Transverse colon (tissue), 4 donors: ENCODE data around the gene THSD4. TPM values are rescaled to one million over a fixed set of nuclear protein-coding genes. Genes with fewer than 3 reads are reported as not detected.
A peak's percentile ranks its signal among the peaks of the same experiment; 100 is the strongest.

Source experiments
- DNase-seq: peaks from one replicate; pipeline ENCODE4 v3.0.0-alpha.2; 2019
- H3K27ac ChIP-seq, 4 donors: fragments of 200-600 bp; sonication (generic); 2 replicates each; pipeline ENCODE4 v1.5.1; 2016 to 2018; ENCODE audit warnings: inconsistent platforms in 4 of 4
- H3K27me3 ChIP-seq: fragments of 200-600 bp; sonication (generic); 2 replicates; pipeline ENCODE4 v1.5.1; 2017; ENCODE audit warnings: inconsistent platforms
- H3K36me3 ChIP-seq, 4 donors: fragments of 200-600 bp; sonication (generic); 2 replicates each; pipeline ENCODE4 v1.5.1; 2017 to 2019; ENCODE audit warnings: inconsistent platforms in 4 of 4
- H3K4me1 ChIP-seq, 4 donors: fragments of 200-600 bp; sonication (generic); 2 replicates each; pipeline ENCODE4 v1.5.1; 2017 to 2020; ENCODE audit warnings: inconsistent platforms in 4 of 4
- H3K4me3 ChIP-seq, 4 donors: fragments of 200-600 bp; sonication (generic); 1 replicate in 1 of 4; 2 replicates in 3 of 4; pipeline versions ENCODE4 v1.5.1 to v1.6.1; 2017 to 2019; ENCODE audit warnings: inconsistent platforms in 4 of 4
- H3K9me3 ChIP-seq, 2 donors: fragments of 200-600 bp; sonication (generic); 2 replicates each; pipeline ENCODE4 v1.5.1; 2017 to 2019; ENCODE audit warnings: inconsistent platforms in 2 of 2
- EP300 ChIP-seq: sonication (generic); formaldehyde crosslinking; IDR thresholded peaks from one replicate; pipeline ENCODE4 v1.6.1; 2017; ENCODE audit warnings: antibody characterized with exemption, low read depth
- POLR2A ChIP-seq: fragments of 450-650 bp; IDR thresholded peaks from one replicate; pipeline ENCODE4 v1.6.1; 2016; ENCODE audit warnings: antibody characterized with exemption, mild to moderate bottlenecking, moderate library complexity
- POLR2AphosphoS5 ChIP-seq, 3 donors: sonication (generic); formaldehyde crosslinking; IDR thresholded peaks; one replicate each; pipeline ENCODE4 v1.6.1; 2016; ENCODE audit warnings: antibody characterized with exemption in 3 of 3
- WGBS, 2 donors: methylation state at CpG; one replicate each; pipeline ENCODE4 v1.1.5; 2018; ENCODE audit warnings: low coverage in 1 of 2; 5-methylcytosine and 5-hydroxymethylcytosine counted together
- in situ Hi-C, 4 donors: fragments of 200-750 bp; cut with MboI; loops; one replicate each; pipeline versions ENCODE4 v1.15.0 to v1.15.1; 2017; ENCODE audit warnings: low sequenced_read_pairs in 3 of 4, low pct_ligation_motif_present in 1 of 4, low pct_unique_long_range_greater_than_20kb in 1 of 4
- intact Hi-C: fragments of 100-400 bp; cut with DNase I; formaldehyde crosslinking; loops from one replicate; pipeline ENCODE4 v1.15.1; 2023; ENCODE audit warnings: low total_unique reads
- total RNA-seq, 4 donors: library from RNA; depleted of rRNA; stranded (reverse); fragments of >200 nt; gene quantifications; one replicate each; pipeline ENCODE4 v1.1.0, GENCODE V29; 2016
- TF ChIP-seq, protein P1 (sequence below), 5 experiments: fragments of 200-600 bp in 3 of 5; fragments of 450-650 bp in 2 of 5; sonication (generic) in 3 of 5; IDR thresholded peaks; 1 replicate in 2 of 5; 2 replicates in 3 of 5; pipeline ENCODE4 v1.5.1; 2016 to 2017; ENCODE audit warnings: antibody characterized with exemption in 5 of 5, inconsistent platforms in 3 of 5, mild to moderate bottlenecking in 2 of 5, moderate library complexity in 1 of 5

The THSD4 gene
- total RNA-seq, 4 donors from 2014 or later, result 13.3 to 57.2 (median 47.4) TPM

DNA sequence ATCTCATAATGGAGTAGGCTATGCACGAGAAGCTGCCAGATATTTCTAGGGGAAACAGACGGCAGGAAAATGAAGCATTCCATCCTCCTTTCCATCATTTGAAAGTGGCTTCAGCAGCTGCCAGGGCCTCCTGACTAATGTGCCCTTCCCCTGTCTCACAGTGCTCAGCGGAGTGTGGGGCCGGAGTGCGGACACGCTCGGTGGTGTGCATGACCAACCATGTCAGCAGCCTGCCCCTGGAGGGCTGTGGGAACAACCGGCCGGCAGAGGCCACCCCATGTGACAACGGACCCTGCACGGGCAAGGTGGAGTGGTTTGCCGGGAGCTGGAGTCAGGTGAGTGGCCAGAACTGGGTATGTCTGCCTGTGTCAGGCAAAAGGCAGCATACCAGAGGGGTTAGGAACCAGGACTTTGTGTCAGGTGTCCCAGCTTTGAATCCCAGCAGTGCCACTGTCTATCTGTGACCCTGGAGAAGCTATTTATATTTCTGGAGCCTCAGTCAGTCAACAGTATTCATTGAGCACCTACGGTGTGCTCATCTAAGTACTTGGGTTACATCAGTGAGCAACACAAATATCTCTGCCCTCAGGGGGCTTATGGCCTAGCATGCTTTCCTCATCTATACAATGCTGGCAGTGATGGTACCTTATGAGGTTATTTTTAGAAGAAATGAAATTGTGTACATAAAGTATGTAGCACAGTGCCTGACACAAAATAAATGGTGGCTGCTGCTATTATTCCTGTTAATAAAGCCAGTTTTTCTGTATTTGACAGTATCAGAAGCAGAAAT lies 642.7 kb downstream of the THSD4 start:
- 80 to 92% methylated on average over 1 to 13 of the region's 13 CpGs for WGBS, 2 donors
- Histone ChIP-seq H3K4me1 (peaks cover 8 to 76% (median 31%) of the 10 kb centered on the region in 4 donors), H3K27me3 (no peaks in the 10 kb centered on the region), H3K9me3 (no peaks in the 10 kb centered on the region), H3K36me3 (no peaks in the 10 kb centered on the region), H3K4me3 (no peak overlapping the region), H3K27ac (peak overlapping the region; percentile 59 to 69 (median 62))
- TF ChIP-seq POLR2A (no peak), POLR2AphosphoS5 (IDR thresholded peaks at IDR 0.05) (no peak), EP300 (no peak)
- TF ChIP-seq, protein P1, sequence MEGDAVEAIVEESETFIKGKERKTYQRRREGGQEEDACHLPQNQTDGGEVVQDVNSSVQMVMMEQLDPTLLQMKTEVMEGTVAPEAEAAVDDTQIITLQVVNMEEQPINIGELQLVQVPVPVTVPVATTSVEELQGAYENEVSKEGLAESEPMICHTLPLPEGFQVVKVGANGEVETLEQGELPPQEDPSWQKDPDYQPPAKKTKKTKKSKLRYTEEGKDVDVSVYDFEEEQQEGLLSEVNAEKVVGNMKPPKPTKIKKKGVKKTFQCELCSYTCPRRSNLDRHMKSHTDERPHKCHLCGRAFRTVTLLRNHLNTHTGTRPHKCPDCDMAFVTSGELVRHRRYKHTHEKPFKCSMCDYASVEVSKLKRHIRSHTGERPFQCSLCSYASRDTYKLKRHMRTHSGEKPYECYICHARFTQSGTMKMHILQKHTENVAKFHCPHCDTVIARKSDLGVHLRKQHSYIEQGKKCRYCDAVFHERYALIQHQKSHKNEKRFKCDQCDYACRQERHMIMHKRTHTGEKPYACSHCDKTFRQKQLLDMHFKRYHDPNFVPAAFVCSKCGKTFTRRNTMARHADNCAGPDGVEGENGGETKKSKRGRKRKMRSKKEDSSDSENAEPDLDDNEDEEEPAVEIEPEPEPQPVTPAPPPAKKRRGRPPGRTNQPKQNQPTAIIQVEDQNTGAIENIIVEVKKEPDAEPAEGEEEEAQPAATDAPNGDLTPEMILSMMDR (IDR thresholded peaks at IDR 0.05), result no peak
- DNase-seq, result no peak
- in situ Hi-C loops, result loop anchor here in 2 of 4 donors (10.0 to 25.0 kb wide), 2 partner anchors 397 to 404 kb away; no protein-coding TSS in a partner anchor
- intact Hi-C loops, result no loop called here

DNA sequence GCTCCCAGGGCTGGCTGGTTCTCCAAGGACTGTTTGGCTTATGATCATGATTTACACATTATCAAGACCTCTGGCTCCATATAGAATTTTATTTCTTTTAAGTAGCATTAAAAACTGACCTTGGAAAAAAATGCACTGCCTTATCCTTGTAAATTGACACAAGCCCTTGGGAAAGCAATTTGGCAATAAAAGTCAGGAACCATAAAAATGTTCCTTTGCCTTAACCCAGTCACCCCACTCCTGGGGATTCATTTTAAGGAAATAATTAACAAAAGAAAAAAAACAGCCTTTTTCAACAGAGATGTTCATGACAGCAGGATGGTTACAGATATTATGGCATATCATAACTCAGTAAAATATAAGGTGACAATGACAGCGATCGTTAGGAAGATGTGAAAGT lies 643.4 kb downstream of the THSD4 start:
- Histone ChIP-seq H3K36me3 (no peaks in the 10 kb centered on the region), H3K27me3 (no peaks in the 10 kb centered on the region), H3K9me3 (no peaks in the 10 kb centered on the region), H3K4me3 (no peak overlapping the region), H3K27ac (peak overlapping the region; percentile 59 to 69 (median 62)), H3K4me1 (peaks cover 8 to 69% (median 27%) of the 10 kb centered on the region in 4 donors)
- WGBS, 2 donors, result 31 to 62% methylated on average over 2 of the region's 2 CpGs
- DNase-seq, result no peak
- intact Hi-C loops, result no loop called here
- TF ChIP-seq EP300 (no peak), POLR2AphosphoS5 (IDR thresholded peaks at IDR 0.05) (peak in 1 of 3 donors; percentile 11)
- in situ Hi-C loops, result loop anchor here in 2 of 4 donors (10.0 to 25.0 kb wide), 2 partner anchors 396 to 404 kb away; no protein-coding TSS in a partner anchor

GRCh38 chr15:71760852-71761251 lies 645.6 kb downstream of the THSD4 start:
- 93 to 100% methylated on average over 1 of the region's 1 CpG for WGBS, 2 donors
- Histone ChIP-seq H3K4me3 (no peak overlapping the region), H3K27ac (peak overlapping the region in 2 of 4 donors; percentile 64 to 70), H3K9me3 (no peaks in the 10 kb centered on the region), H3K27me3 (no peaks in the 10 kb centered on the region), H3K36me3 (no peaks in the 10 kb centered on the region), H3K4me1 (peaks cover 8 to 47% (median 17%) of the 10 kb centered on the region in 4 donors)
- TF ChIP-seq POLR2AphosphoS5 (IDR thresholded peaks at IDR 0.05) (no peak), POLR2A (no peak), EP300 (no peak)
- TF ChIP-seq, protein P1 (IDR thresholded peaks at IDR 0.05), result no peak
- intact Hi-C loops (loop anchor here (1.0 kb wide), 1 partner anchor 26 kb away; no protein-coding TSS in a partner anchor), in situ Hi-C loops (loop anchor here in 1 of 4 donors (25.0 kb wide), 1 partner anchor 401 kb away; no protein-coding TSS in a partner anchor)
- no peak for DNase-seq

GRCh38 chr15:71761649-71762048 lies 646.4 kb downstream of the THSD4 start:
- Histone ChIP-seq H3K36me3 (no peaks in the 10 kb centered on the region), H3K27ac (peak overlapping the region; percentile 32 to 70 (median 49)), H3K9me3 (no peaks in the 10 kb centered on the region), H3K4me1 (peaks cover 8 to 39% (median 17%) of the 10 kb centered on the region in 4 donors), H3K4me3 (no peak overlapping the region), H3K27me3 (no peaks in the 10 kb centered on the region)
- in situ Hi-C loops, result loop anchor here in 1 of 4 donors (25.0 kb wide), 1 partner anchor 401 kb away; no protein-coding TSS in a partner anchor
- peak in 2 of 3 donors; percentile 59 to 70 for TF ChIP-seq POLR2AphosphoS5 (IDR thresholded peaks at IDR 0.05)
- no peak for TF ChIP-seq EP300
- TF ChIP-seq, protein P1 (IDR thresholded peaks at IDR 0.05), result no peak
- TF ChIP-seq POLR2A, result no peak
- intact Hi-C loops, result loop anchor here (1.0 kb wide), 1 partner anchor 26 kb away; no protein-coding TSS in a partner anchor
- 44 to 63% methylated on average over 1 to 3 of the region's 3 CpGs for WGBS, 2 donors
- DNase-seq, result peak; percentile 71
